G401 (cell line): ENCODE data around the gene ST8SIA4. TPM values are rescaled to one million over a fixed set of nuclear protein-coding genes. Genes with fewer than 3 reads are reported as not detected.

Source experiments
- DNase-seq: peaks from one replicate; pipeline ENCODE4 v3.0.0-alpha.2; 2015; ENCODE audit warnings: low spot score
- in situ Hi-C: cut with HindIII; loops from 2 replicates; pipeline ENCODE4 v1.10.0; 2016; ENCODE audit warnings: low sequenced_read_pairs, mixed read lengths
- total RNA-seq: library from RNA; depleted of rRNA; stranded (reverse); fragments of >200 nt; shearing (Covaris generic); gene quantifications from 2 replicates; pipeline ENCODE4 v1.2.3, GENCODE V29; 2014; rRNA removed

ST8SIA4 gene
- not detected in 2 replicates for total RNA-seq

- no peak for DNase-seq
- in situ Hi-C loops, result no loop called here
Measured at GRCh38 chr5:100903039-100903887, at the start of gene ST8SIA4. TSS of gene ST8SIA4 (minus strand) at chr5:100903282. CDS start at chr5:100902955, 327 bp downstream.

- in situ Hi-C loops, result no loop called here
- no peak for DNase-seq
Measured at GRCh38 chr5:100950985-100951384, 47.9 kb upstream of the ST8SIA4 start.

- in situ Hi-C loops, result no loop called here
- DNase-seq, result no peak
Measured at GRCh38 chr5:100913298-100913697, 10.2 kb upstream of the ST8SIA4 start.

GRCh38 chr5:100909034-100909433, 6.0 kb upstream of the ST8SIA4 start:
- no peak for DNase-seq
- in situ Hi-C loops, result no loop called here

- in situ Hi-C loops, result no loop called here
Measured at GRCh38 chr5:100905259-100905914, 2.3 kb upstream of the ST8SIA4 start.

GRCh38 chr5:100904259-100904861, 1.3 kb upstream of the ST8SIA4 start:
- in situ Hi-C loops, result no loop called here
- no peak for DNase-seq

More at GRCh38 chr5:100905259-100905914, 2.3 kb upstream of the ST8SIA4 start:
- no peak for DNase-seq

GRCh38 chr5:100902440-100903038, 543 bp downstream of the ST8SIA4 start:
- no peak for DNase-seq
- in situ Hi-C loops, result no loop called here

- no peak for DNase-seq
- in situ Hi-C loops, result no loop called here
Measured at GRCh38 chr5:100901821-100902341, 1.2 kb downstream of the ST8SIA4 start.

- in situ Hi-C loops, result no loop called here
Measured at GRCh38 chr5:100900796-100901781, 2.0 kb downstream of the ST8SIA4 start.

GRCh38 chr5:100900142-100900795, 2.8 kb downstream of the ST8SIA4 start:
- in situ Hi-C loops, result no loop called here
- DNase-seq, result no peak

More at GRCh38 chr5:100900796-100901781, 2.0 kb downstream of the ST8SIA4 start:
- DNase-seq, result no peak

GRCh38 chr5:100899675-100900074, 3.4 kb downstream of the ST8SIA4 start:
- in situ Hi-C loops, result no loop called here
- DNase-seq, result no peak

- in situ Hi-C loops, result no loop called here
- no peak for DNase-seq
Measured at GRCh38 chr5:100898504-100899346, 4.4 kb downstream of the ST8SIA4 start.

- no peak for DNase-seq
- in situ Hi-C loops, result no loop called here
Measured at GRCh38 chr5:100896054-100896453, 7.0 kb downstream of the ST8SIA4 start.

- no peak for DNase-seq
- in situ Hi-C loops, result no loop called here
Measured at GRCh38 chr5:100890461-100891008, 12.5 kb downstream of the ST8SIA4 start.

GRCh38 chr5:100889896-100890295, 13.2 kb downstream of the ST8SIA4 start:
- in situ Hi-C loops, result no loop called here
- no peak for DNase-seq

- in situ Hi-C loops, result no loop called here
- DNase-seq, result no peak
Measured at GRCh38 chr5:100889165-100889743, 13.8 kb downstream of the ST8SIA4 start.
